ENCODE measurements around the gene ATP6V1B1. TPM values are rescaled to one million over a fixed set of nuclear protein-coding genes. Genes with fewer than 3 reads are reported as not detected.
A peak's percentile ranks its signal among the peaks of the same experiment; 100 is the strongest.
"Not testable (repeated sequence)": the region's sequence is repeated elsewhere in the genome, so short reads cannot be mapped to it uniquely, and the experiment has no call there.

ATP6V1B1 gene
- total RNA-seq, 2 donors from 2014 or later: 6.5 to 7.2 TPM

- DNase-seq (ENCODE audit: low spot score) (no peak), ATAC-seq (no peak)
- Mint-ChIP-seq H3K27ac (no peak overlapping the region), H3K27me3 (peaks cover 10 to 18% of the 10 kb centered on the region in 2 donors), H3K36me3 (no peaks in the 10 kb centered on the region), H3K9me3 (no peaks in the 10 kb centered on the region), H3K4me3 (no peak overlapping the region), H3K4me1 (ENCODE audit: low read depth in 2 of 2) (peaks cover 4 to 7% of the 10 kb centered on the region in 2 donors)
Observed at GRCh38 chr2:71005271-71006202, 69.8 kb downstream of the ATP6V1B1 start.

GRCh38 chr2:71006323-71006722, 70.6 kb downstream of the ATP6V1B1 start:
- H3K27me3 Mint-ChIP-seq: peaks cover 12 to 18% of the 10 kb centered on the region in 2 donors
- DNase-seq (ENCODE audit: low spot score): no peak
- H3K27ac Mint-ChIP-seq: no peak overlapping the region
- H3K36me3 Mint-ChIP-seq: no peaks in the 10 kb centered on the region
- ATAC-seq: no peak
- H3K4me3 Mint-ChIP-seq: no peak overlapping the region
- peaks cover 0 to under 1% of the 10 kb centered on the region in 2 donors for H3K4me1 Mint-ChIP-seq (ENCODE audit: low read depth in 2 of 2)
- H3K9me3 Mint-ChIP-seq: no peaks in the 10 kb centered on the region

GRCh38 chr2:71006955-71007799, 71.5 kb downstream of the ATP6V1B1 start:
- ATAC-seq (peak in 1 of 2 donors; percentile 48), DNase-seq (ENCODE audit: low spot score) (no peak)
- no peaks in the 10 kb centered on the region for H3K36me3 Mint-ChIP-seq
- H3K4me3 Mint-ChIP-seq: no peak overlapping the region
- H3K27ac Mint-ChIP-seq: no peak overlapping the region
- no peaks in the 10 kb centered on the region for H3K4me1 Mint-ChIP-seq (ENCODE audit: low read depth in 2 of 2)
- no peaks in the 10 kb centered on the region for H3K9me3 Mint-ChIP-seq
- H3K27me3 Mint-ChIP-seq: peaks cover 16 to 25% of the 10 kb centered on the region in 2 donors

- H3K27me3 Mint-ChIP-seq: peaks cover 16 to 25% of the 10 kb centered on the region in 2 donors
- H3K36me3 Mint-ChIP-seq: no peaks in the 10 kb centered on the region
- no peak overlapping the region for H3K27ac Mint-ChIP-seq
- H3K4me1 Mint-ChIP-seq (ENCODE audit: low read depth in 2 of 2): no peaks in the 10 kb centered on the region
- DNase-seq (ENCODE audit: low spot score) (no peak), ATAC-seq (no peak)
- no peak overlapping the region for H3K4me3 Mint-ChIP-seq
- no peaks in the 10 kb centered on the region for H3K9me3 Mint-ChIP-seq
Observed at GRCh38 chr2:71008342-71008741, 72.6 kb downstream of the ATP6V1B1 start.

GRCh38 chr2:71011786-71012185, 76.1 kb downstream of the ATP6V1B1 start:
- H3K36me3 Mint-ChIP-seq; H3K4me3 Mint-ChIP-seq; H3K9me3 Mint-ChIP-seq; H3K4me1 Mint-ChIP-seq (ENCODE audit: low read depth in 2 of 2); DNase-seq (ENCODE audit: low spot score); ATAC-seq; H3K27ac Mint-ChIP-seq: not testable (repeated sequence)
- H3K27me3 Mint-ChIP-seq: peaks cover 17 to 18% of the 10 kb centered on the region in 2 donors

Other genes starting within 250 kb of the ATP6V1B1 start
- 1 to 10 TPM; 2.3 to 4.8 TPM for gene ADD2, start 167.7 kb upstream of the ATP6V1B1 start, total RNA-seq
- gene FIGLA, start 145.3 kb upstream of the ATP6V1B1 start, total RNA-seq: 1 to 10 TPM in 1 of 2 donors, under 1 TPM in 1; 0.98 to 1.1 TPM
- 10 to 100 TPM in 1 of 2 donors, 1 to 10 TPM in 1; 8.9 to 23.5 TPM for gene CLEC4F, start 115.3 kb upstream of the ATP6V1B1 start, total RNA-seq
- gene CD207, start 100.1 kb upstream of the ATP6V1B1 start, total RNA-seq: 1 to 10 TPM; 1.1 to 1.8 TPM
- gene VAX2, start 35.3 kb upstream of the ATP6V1B1 start, total RNA-seq: 10 to 100 TPM in 1 of 2 donors, 1 to 10 TPM in 1; 8.4 to 15.8 TPM
- under 1 TPM in 1 of 2 donors, not detected in 1; 0.88 TPM for gene ANKRD53, start 42.7 kb downstream of the ATP6V1B1 start, total RNA-seq
- 10 to 100 TPM; 76.0 to 83.5 TPM for gene TEX261, start 59.0 kb downstream of the ATP6V1B1 start, total RNA-seq
- gene NAGK, start 132.7 kb downstream of the ATP6V1B1 start, total RNA-seq: 100 to 1,000 TPM in 1 of 2 donors, 10 to 100 TPM in 1; 92.9 to 104 TPM
- 10 to 100 TPM; 12.4 to 14.2 TPM for gene MCEE, start 194.3 kb downstream of the ATP6V1B1 start, total RNA-seq
- 10 to 100 TPM; 40.1 to 58.4 TPM for gene MPHOSPH10, start 194.7 kb downstream of the ATP6V1B1 start, total RNA-seq

Data from natural killer cell treated with Interleukin-12 subunit alpha and Interleukin-12 subunit beta and Interleukin-15 and Interleukin-18, amount 100 ng/mL, for 72 hours (primary cell).